Mucosa of descending colon (tissue), 3 donors: ENCODE data around the gene ASPA. TPM values are rescaled to one million over a fixed set of nuclear protein-coding genes. Genes with fewer than 3 reads are reported as not detected.

ENCODE experiments used
- ATAC-seq: fragments of 200-7000 bp; cut with Tn5 transposase; one replicate; pipeline ENCODE4 v1.9.1; 2020; ENCODE audit warnings: mild to moderate bottlenecking, moderate library complexity
- DNase-seq, 3 donors: peaks; one replicate each; pipeline ENCODE4 v3.0.0-alpha.2; 2020
- H3K36me3 ChIP-seq: fragments of 200-600 bp; one replicate; pipeline ENCODE4 v1.8.0; 2021; ENCODE audit warnings: low read depth, mild to moderate bottlenecking
- H3K4me1 ChIP-seq: fragments of 200-600 bp; one replicate; pipeline ENCODE4 v1.8.0; 2021; ENCODE audit warnings: low read depth, mild to moderate bottlenecking
- H3K4me3 ChIP-seq: fragments of 200-600 bp; one replicate; pipeline ENCODE4 v1.8.0; 2021; ENCODE audit warnings: mild to moderate bottlenecking
- H3K9me3 ChIP-seq: fragments of 200-600 bp; one replicate; pipeline ENCODE4 v1.8.0; 2021; ENCODE audit warnings: mild to moderate bottlenecking
- intact Hi-C, 2 donors: fragments of 100-400 bp; cut with DNase I in 1 of 2; cut with micrococcal nuclease in 1 of 2; formaldehyde crosslinking; loops; one replicate each; pipeline versions ENCODE4 v1.11.0 to v1.11.1; 2022; cut with DNase I, micrococcal nuclease
- total RNA-seq, 3 donors: library from RNA; stranded (reverse); fragmentation: NEBNext Ultra II Directional in 2 of 3; extraction: Animal tissue kit (Norgen Biotek cat#: 25700) in 2 of 3; gene quantifications; one replicate each; pipeline versions ENCODE4 v1.2.1 to v1.2.4, GENCODE V29; 2021 to 2023
- TF ChIP-seq, protein P1 (sequence below): fragments of 200-600 bp; IDR thresholded peaks from one replicate; pipeline ENCODE4 v1.8.0; 2022; ENCODE audit warnings: antibody characterized with exemption, mild to moderate bottlenecking
- donor health status: DM: no; HTN: no; CAD: no; lungs with moderate emphysema.
- donor health status: DM: no; HTN: no; CAD: no.
- donor health status: DM: no; HTN: yes; CAD: no.

Gene ASPA
- total RNA-seq, 3 donors from 2014 or later: 3.5 to 6.6 (median 3.7) TPM

DNA sequence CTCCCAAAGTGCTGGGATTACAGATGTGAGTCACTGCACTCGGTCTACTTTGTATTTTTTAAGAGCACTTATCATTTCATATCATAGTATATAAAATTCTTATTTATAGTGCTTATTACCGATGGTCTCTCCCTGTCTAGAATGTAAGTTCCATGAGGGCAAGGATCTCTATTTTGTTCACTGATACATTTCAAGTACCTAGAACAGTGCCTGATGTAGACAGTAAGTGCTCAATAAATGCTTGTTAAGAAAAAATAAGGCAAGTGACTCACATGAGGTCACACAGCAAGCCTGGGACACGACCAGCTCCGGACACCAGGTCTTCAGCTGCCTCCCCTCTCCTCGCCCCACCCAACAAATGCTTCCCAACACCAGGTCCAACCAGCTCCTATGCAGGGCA is 58.0 kb downstream of the ASPA start:
- no peaks in the 10 kb centered on the region for H3K9me3 ChIP-seq
- ATAC-seq (no peak), DNase-seq (no peak)
- TF ChIP-seq, protein P1, sequence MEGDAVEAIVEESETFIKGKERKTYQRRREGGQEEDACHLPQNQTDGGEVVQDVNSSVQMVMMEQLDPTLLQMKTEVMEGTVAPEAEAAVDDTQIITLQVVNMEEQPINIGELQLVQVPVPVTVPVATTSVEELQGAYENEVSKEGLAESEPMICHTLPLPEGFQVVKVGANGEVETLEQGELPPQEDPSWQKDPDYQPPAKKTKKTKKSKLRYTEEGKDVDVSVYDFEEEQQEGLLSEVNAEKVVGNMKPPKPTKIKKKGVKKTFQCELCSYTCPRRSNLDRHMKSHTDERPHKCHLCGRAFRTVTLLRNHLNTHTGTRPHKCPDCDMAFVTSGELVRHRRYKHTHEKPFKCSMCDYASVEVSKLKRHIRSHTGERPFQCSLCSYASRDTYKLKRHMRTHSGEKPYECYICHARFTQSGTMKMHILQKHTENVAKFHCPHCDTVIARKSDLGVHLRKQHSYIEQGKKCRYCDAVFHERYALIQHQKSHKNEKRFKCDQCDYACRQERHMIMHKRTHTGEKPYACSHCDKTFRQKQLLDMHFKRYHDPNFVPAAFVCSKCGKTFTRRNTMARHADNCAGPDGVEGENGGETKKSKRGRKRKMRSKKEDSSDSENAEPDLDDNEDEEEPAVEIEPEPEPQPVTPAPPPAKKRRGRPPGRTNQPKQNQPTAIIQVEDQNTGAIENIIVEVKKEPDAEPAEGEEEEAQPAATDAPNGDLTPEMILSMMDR: no peak
- H3K4me1 ChIP-seq: peaks cover 6% of the 10 kb centered on the region
- H3K4me3 ChIP-seq: no peak overlapping the region
- intact Hi-C loops: no loop called here
- H3K36me3 ChIP-seq: no peaks in the 10 kb centered on the region

DNA sequence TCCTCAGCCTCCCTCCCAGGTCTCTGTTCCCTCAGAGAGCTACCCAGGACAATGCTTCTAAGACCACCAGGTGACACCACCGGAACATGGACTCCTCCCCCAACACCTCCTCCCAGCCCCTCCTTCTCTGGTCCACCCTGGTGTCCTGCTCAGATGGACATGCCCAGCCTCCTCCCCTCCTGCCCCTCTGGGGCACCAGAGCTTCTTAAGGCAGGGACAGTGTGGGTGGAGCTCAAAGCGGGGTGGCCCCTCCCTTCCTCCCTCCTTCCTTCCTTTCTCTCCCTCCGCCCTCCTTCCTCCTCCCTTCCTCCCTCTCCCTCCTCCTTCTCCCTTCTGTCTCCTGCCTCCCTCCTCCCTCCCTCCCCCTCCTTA is 59.1 kb downstream of the ASPA start:
- TF ChIP-seq, protein P1: no peak
- peak in 2 of 3 donors; percentile 47 to 50 for DNase-seq
- peaks cover 6% of the 10 kb centered on the region for H3K4me1 ChIP-seq
- no peaks in the 10 kb centered on the region for H3K9me3 ChIP-seq
- peak; percentile 70 for ATAC-seq
- H3K4me3 ChIP-seq: no peak overlapping the region
- intact Hi-C loops: no loop called here
- H3K36me3 ChIP-seq: no peaks in the 10 kb centered on the region

DNA sequence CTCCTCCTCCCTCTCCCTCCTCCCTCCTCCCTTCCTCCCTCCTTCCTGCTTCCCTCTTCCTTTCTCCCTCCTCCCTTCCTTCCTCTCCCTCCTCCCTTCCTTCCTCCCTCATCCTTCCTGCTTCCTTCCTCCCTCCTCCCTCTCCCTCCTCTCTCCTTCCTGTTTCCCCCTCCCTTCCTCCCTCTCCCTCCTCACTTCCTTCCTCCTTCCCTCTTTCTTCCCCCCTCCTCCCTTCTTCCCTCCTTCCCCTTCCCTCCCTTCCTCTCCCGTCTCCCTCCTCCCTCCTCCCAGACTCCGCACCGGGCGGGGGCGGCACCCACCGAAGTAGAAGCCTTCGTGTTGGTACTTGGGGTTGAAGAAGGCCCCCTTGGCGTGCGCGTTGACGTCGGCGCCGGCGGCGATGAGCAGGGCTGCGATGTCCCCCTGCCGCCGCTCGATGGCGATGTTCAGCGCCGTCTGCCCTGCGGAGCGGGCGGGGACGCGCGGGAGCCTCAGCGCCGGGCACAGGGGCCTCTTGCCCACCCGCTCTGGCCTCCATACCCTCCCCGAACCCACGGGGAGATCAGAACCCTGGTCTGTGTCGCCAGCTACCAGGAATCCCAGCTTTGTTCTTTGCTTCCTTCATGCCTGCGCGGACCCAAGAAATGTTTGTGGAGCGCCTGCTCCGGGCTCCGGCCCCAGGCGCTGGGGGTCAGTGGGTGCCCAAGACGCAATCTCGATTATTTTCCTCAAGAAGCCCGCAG is 59.6 kb downstream of the ASPA start:
- intact Hi-C loops: no loop called here
- no peaks in the 10 kb centered on the region for H3K9me3 ChIP-seq
- DNase-seq (peak; percentile 54 to 74 (median 69)), ATAC-seq (peak; percentile 92)
- no peak overlapping the region for H3K4me3 ChIP-seq
- TF ChIP-seq, protein P1: peak; percentile 54
- no peaks in the 10 kb centered on the region for H3K36me3 ChIP-seq
- H3K4me1 ChIP-seq: peaks cover 3% of the 10 kb centered on the region

DNA sequence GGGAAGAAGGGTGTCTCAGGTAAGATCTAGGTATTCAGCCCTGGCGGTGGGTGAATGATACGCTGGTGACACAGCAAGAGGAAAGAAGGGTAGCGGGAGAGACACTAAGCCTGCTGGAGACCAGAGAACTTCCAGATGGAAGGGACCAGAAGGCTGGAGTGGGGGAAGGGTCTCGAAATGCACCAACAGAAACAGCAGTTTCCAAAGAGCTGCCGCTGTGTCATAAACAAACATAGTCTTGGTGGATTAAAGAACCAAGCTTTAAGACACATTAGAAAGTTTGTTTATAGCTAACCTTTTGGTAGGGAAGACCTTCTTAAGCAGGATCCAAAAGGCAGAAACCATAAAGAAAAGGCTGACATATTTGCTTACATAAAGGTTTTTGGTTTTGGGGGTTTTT is 60.9 kb downstream of the ASPA start:
- TF ChIP-seq, protein P1: no peak
- Histone ChIP-seq H3K4me3 (no peak overlapping the region), H3K36me3 (no peaks in the 10 kb centered on the region), H3K9me3 (no peaks in the 10 kb centered on the region), H3K4me1 (no peaks in the 10 kb centered on the region)
- intact Hi-C loops: no loop called here
- ATAC-seq: no peak
- DNase-seq: no peak

DNA sequence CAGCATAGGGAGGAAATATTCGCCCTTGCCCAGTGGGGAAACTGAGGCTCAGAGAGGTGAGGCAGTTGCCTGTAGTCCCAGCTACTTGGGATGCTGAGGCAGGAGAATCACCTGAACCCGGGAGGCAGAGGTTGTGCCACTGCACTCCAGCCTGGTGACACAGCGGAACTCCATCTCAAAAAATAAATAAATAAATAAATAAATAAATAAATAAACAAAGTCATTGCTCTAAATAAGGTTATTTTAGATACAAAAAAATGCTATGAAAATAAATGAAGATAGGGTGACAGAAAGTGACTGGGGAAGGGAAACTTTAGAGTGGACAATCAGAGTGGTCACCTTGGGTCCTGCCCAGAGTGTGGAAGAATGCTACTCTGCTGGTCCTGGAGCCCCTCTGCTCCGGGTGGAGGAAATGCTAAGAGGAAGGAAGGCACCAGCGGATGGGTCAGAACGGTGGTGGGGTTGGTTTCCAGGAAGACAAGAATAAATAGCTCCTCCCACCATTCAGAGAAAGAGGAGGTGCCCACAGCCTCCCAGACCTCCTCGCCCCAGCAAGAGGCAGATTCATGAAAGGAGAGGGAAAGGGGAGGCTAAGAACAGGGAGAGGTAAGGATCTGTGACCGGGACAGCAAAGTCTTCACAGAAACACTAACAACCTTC is 64.2 kb downstream of the ASPA start:
- no peaks in the 10 kb centered on the region for H3K9me3 ChIP-seq
- no peaks in the 10 kb centered on the region for H3K4me1 ChIP-seq
- TF ChIP-seq, protein P1: no peak
- intact Hi-C loops: no loop called here
- DNase-seq (peak in 2 of 3 donors; percentile 7 to 8), ATAC-seq (no peak)
- no peak overlapping the region for H3K4me3 ChIP-seq
- no peaks in the 10 kb centered on the region for H3K36me3 ChIP-seq
